B cell (primary cell): Measurements from ENCODE around the gene LRRC8A. TPM values are rescaled to one million over a fixed set of nuclear protein-coding genes. Genes with fewer than 3 reads are reported as not detected.

Experiments
- ATAC-seq: fragments of 200-7000 bp; cut with Tn5 transposase; one replicate; pipeline ENCODE4 v1.10.0; 2021; ENCODE audit warnings: low read depth, mild to moderate bottlenecking, moderate number of reproducible peaks, moderate library complexity
- CTCF ChIA-PET: fragments of 350-600 bp; sonication (Branson Sonifier 250); formaldehyde crosslinking; loops from one replicate; lab custom pipeline; 2021; ENCODE audit warnings: antibody characterized with exemption, inconsistent platforms; lab: Charles Lee
- POLR2A ChIA-PET: fragments of 350-600 bp; sonication (Branson Sonifier 250); formaldehyde crosslinking; loops from one replicate; lab custom pipeline; 2021; ENCODE audit warnings: antibody characterized with exemption; lab: Charles Lee
- DNase-seq: peaks from one replicate; pipeline ENCODE4 v3.0.0; 2013
- H2AFZ ChIP-seq: 2 replicates; pipeline ENCODE4 v1.6.1; 2012; ENCODE audit warnings: mild to moderate bottlenecking, low read depth, low read length; ENCODE audit not compliant: insufficient read depth, poor library complexity, severe bottlenecking
- H3K27ac ChIP-seq, 2 donors: 1 replicate in 1 of 2; 2 replicates in 1 of 2; pipeline ENCODE4 v1.5.1; 2012 to 2013; ENCODE audit warnings: low read length in 2 of 2, mild to moderate bottlenecking in 2 of 2, moderate library complexity in 1 of 2
- H3K27me3 ChIP-seq, 4 experiments: fragments of 200-600 bp in 1 of 4; sonication (generic) in 1 of 4; replicated peaks in 1 of 4; 1 replicate in 2 of 4; 2 replicates in 2 of 4; pipeline versions ENCODE4 v1.6.1 to v1.7.0; 2013 to 2016; ENCODE audit warnings: low read length in 3 of 4, mild to moderate bottlenecking in 2 of 4, mixed read lengths in 1 of 4, moderate library complexity in 1 of 4; ENCODE audit not compliant: insufficient read depth in 4 of 4, control insufficient read depth in 3 of 4; ENCODE audit errors: control extremely low read depth in 1 of 4
- H3K36me3 ChIP-seq, 2 experiments: replicated peaks in 1 of 2; 1 replicate in 1 of 2; 2 replicates in 1 of 2; pipeline versions ENCODE4 v1.6.1 to v1.7.1; 2013; ENCODE audit warnings: low read length in 1 of 2; ENCODE audit not compliant: insufficient read depth in 2 of 2, control insufficient read depth in 1 of 2; ENCODE audit errors: control extremely low read depth in 1 of 2, extremely low read depth in 1 of 2
- H3K4me1 ChIP-seq, 2 donors: fragments of 200-600 bp in 1 of 2; sonication (generic) in 1 of 2; 1 replicate in 1 of 2; 2 replicates in 1 of 2; pipeline versions ENCODE4 v1.5.1 to v1.6.1; 2013 to 2017; ENCODE audit warnings: low read length in 2 of 2; ENCODE audit not compliant: control insufficient read depth in 2 of 2, insufficient read depth in 2 of 2
- H3K4me2 ChIP-seq: replicated peaks from 2 replicates; pipeline ENCODE3; 2012; ENCODE audit warnings: mild to moderate bottlenecking, low read depth, low read length; ENCODE audit not compliant: poor library complexity, severe bottlenecking
- H3K4me3 ChIP-seq, 5 experiments: fragments of 200-600 bp in 1 of 5; sonication (generic) in 1 of 5; 1 replicate in 3 of 5; 2 replicates in 2 of 5; pipeline versions ENCODE4 v1.5.1 to v1.7.0; 2011 to 2016; ENCODE audit warnings: low read length in 4 of 5, mild to moderate bottlenecking in 4 of 5, low read depth in 2 of 5, control low read depth in 1 of 5, moderate library complexity in 1 of 5; ENCODE audit not compliant: insufficient read depth in 1 of 5; ENCODE audit errors: control extremely low read depth in 1 of 5, extremely low read depth in 1 of 5
- H3K79me2 ChIP-seq: fragments of 200-600 bp; sonication (generic); one replicate; pipeline ENCODE4 v1.6.0; 2016; ENCODE audit warnings: low read length; ENCODE audit not compliant: control insufficient read depth, insufficient read depth
- H3K9ac ChIP-seq: fragments of 200-600 bp; sonication (generic); 2 replicates; pipeline ENCODE4 v1.6.1; 2017; ENCODE audit warnings: mild to moderate bottlenecking, low read length, moderate library complexity
- H3K9me3 ChIP-seq, 3 donors: one replicate each; pipeline versions ENCODE4 v1.6.1 to v1.7.1; 2013; ENCODE audit warnings: low read length in 2 of 3; ENCODE audit not compliant: control insufficient read depth in 2 of 3, insufficient read depth in 1 of 3; ENCODE audit errors: control extremely low read depth in 1 of 3
- H4K20me1 ChIP-seq: 2 replicates; pipeline ENCODE4 v1.6.0; 2012; ENCODE audit warnings: mild to moderate bottlenecking, low read length; ENCODE audit not compliant: insufficient read depth, control insufficient read depth, poor library complexity, severe bottlenecking
- H3K27ac Mint-ChIP-seq: one replicate; pipeline ENCODE4 v1.8.0; 2021; ENCODE audit warnings: mixed read lengths
- H3K27me3 Mint-ChIP-seq: one replicate; pipeline ENCODE4 v1.8.0; 2021; ENCODE audit warnings: mixed read lengths
- H3K4me1 Mint-ChIP-seq: one replicate; pipeline ENCODE4 v1.8.0; 2021; ENCODE audit warnings: mixed read lengths
- H3K4me3 Mint-ChIP-seq: one replicate; pipeline ENCODE4 v1.8.0; 2021; ENCODE audit warnings: mixed read lengths
- H3K9me3 Mint-ChIP-seq: one replicate; pipeline ENCODE4 v1.8.0; 2022; ENCODE audit warnings: mixed read lengths; ENCODE audit not compliant: insufficient read depth
- CTCF ChIP-seq: fragments of 200-600 bp; IDR thresholded peaks from one replicate; pipeline ENCODE4 v1.8.0; 2022; ENCODE audit warnings: antibody characterized with exemption, mild to moderate bottlenecking
- EZH2 ChIP-seq: IDR thresholded peaks from 2 replicates; pipeline ENCODE4 v1.6.1; 2012; ENCODE audit warnings: borderline replicate concordance, low read depth, mild to moderate bottlenecking, moderate library complexity, low read length; ENCODE audit not compliant: insufficient read depth, poor library complexity, severe bottlenecking
- WGBS: methylation state at CpG from one replicate; pipeline ENCODE4 v1.1.5; 2013; ENCODE audit warnings: missing lambda C conversion rate; ENCODE audit not compliant: insufficient coverage; 5-methylcytosine and 5-hydroxymethylcytosine counted together
- intact Hi-C: fragments of 100-400 bp; cut with micrococcal nuclease; formaldehyde crosslinking; loops from one replicate; pipeline ENCODE4 v1.10.0; 2022
- polyA plus RNA-seq: library from polyadenylated mRNA; depleted of rRNA; stranded (reverse); fragments of >200 nt; gene quantifications from 2 replicates; pipeline ENCODE4 v1.2.3, GENCODE V29; 2012
- total RNA-seq, 2 donors: library from RNA; stranded (reverse); fragments of 120-200 nt in 1 of 2; gene quantifications; 1 replicate in 1 of 2; 2 replicates in 1 of 2; pipeline versions ENCODE4 v1.2.3 to v1.2.4, GENCODE V29; 2013 to 2022

LRRC8A gene
- total and polyA plus RNA-seq, 2 donors (not counting 1 experiment from before 2014, with no cell fraction given), result 13.1 to 14.5 TPM

- H3K27ac ChIP-seq, result no peak overlapping the region
- Mint-ChIP-seq H3K4me3 (no peak overlapping the region), H3K4me1 (no peaks in the 10 kb centered on the region), H3K9me3 (no peaks in the 10 kb centered on the region), H3K27me3 (no peaks in the 10 kb centered on the region), H3K27ac (no peak overlapping the region)
- H3K79me2 ChIP-seq, result peaks cover 2% of the 10 kb centered on the region
- H2AFZ ChIP-seq, result no peak overlapping the region
- peaks cover 0 to 10% of the 10 kb centered on the region in 2 experiments for H3K36me3 ChIP-seq
- POLR2A ChIA-PET, result no interaction called here
- DNase-seq (no peak), ATAC-seq (no peak)
- H3K9me3 ChIP-seq, result no peaks in the 10 kb centered on the region
- no peaks in the 10 kb centered on the region for H3K27me3 ChIP-seq
- no peak overlapping the region for H3K4me3 ChIP-seq
- WGBS, result 84% methylated on average over 8 of the region's 14 CpGs
- no peaks in the 10 kb centered on the region for H4K20me1 ChIP-seq
- TF ChIP-seq EZH2 (no peak), CTCF (no peak)
- no peak overlapping the region for H3K9ac ChIP-seq
- no peaks in the 10 kb centered on the region for H3K4me1 ChIP-seq
- H3K4me2 ChIP-seq, result no peak overlapping the region
- CTCF ChIA-PET, result no interaction called here
- intact Hi-C loops, result no loop called here
Measured at GRCh38 chr9:128836509-128837145, 45.3 kb upstream of the LRRC8A start.

GRCh38 chr9:128838338-128838737, 43.6 kb upstream of the LRRC8A start:
- no peak for DNase-seq
- H3K4me1 Mint-ChIP-seq, result peaks cover 2% of the 10 kb centered on the region
- no peaks in the 10 kb centered on the region for H3K4me1 ChIP-seq
- peaks cover 0 to 15% of the 10 kb centered on the region in 2 experiments for H3K36me3 ChIP-seq
- CTCF ChIA-PET, result no interaction called here
- intact Hi-C loops, result no loop called here
- no peak overlapping the region for H2AFZ ChIP-seq
- WGBS, result 95% methylated on average over 2 of the region's 3 CpGs
- POLR2A ChIA-PET, result no interaction called here
- no peak overlapping the region for H3K4me3 ChIP-seq
- no peak overlapping the region for H3K4me3 Mint-ChIP-seq
- H3K27me3 ChIP-seq, result no peaks in the 10 kb centered on the region
- no peak for TF ChIP-seq EZH2
- no peak for TF ChIP-seq CTCF
- H3K27me3 Mint-ChIP-seq, result no peaks in the 10 kb centered on the region
- no peaks in the 10 kb centered on the region for H3K9me3 Mint-ChIP-seq
- no peak overlapping the region for H3K9ac ChIP-seq
- H3K27ac ChIP-seq, result no peak overlapping the region
- no peak overlapping the region for H3K27ac Mint-ChIP-seq
- ATAC-seq, result no peak
- H3K4me2 ChIP-seq, result no peak overlapping the region
- H4K20me1 ChIP-seq, result no peaks in the 10 kb centered on the region
- no peaks in the 10 kb centered on the region for H3K79me2 ChIP-seq
- H3K9me3 ChIP-seq, result no peaks in the 10 kb centered on the region
